ENCODE measurements around the gene ADAMTS2.

DNA sequence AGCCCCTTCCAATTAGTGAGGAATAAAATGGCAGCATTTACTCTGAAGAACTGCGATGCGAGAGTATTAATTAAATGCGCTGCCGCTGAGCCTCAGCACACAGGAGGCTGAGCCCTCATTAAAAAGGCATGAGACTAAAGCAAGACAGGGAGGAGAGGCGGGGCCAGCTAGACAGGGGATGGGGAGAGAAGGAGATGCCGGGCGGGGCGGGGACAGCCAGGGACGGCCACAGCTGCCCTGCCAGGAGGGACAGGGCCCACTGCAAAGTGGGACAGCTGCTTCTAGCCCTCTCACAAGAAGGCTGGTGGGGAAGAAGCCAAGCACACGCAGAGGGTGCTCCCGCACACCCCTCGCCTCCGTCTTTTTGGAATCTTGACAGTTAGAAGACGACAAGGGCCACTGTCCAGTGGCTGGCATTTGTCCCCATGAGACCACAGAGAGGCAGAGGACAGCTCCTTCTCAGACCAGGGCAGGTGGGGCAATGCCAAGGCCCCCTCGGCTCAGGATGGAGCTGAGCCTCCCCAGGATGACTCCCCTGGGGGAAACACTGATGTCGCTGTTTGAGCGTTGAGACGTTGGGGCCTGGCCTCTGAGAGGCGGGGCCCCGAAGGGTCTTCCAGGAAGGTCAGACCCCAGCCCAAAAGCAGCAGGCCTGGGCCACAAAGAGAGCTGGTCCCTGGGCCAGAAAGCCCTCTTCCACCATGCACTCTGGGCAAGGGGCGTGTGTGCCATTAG lies 26.9 kb downstream of the ADAMTS2 start:
- no peak for TF ChIP-seq CTCF (IDR thresholded peaks at IDR 0.05)
- no peak for TF ChIP-seq POLR2A (IDR thresholded peaks at IDR 0.05)
